ENCODE data around the gene CACTIN.

CACTIN gene

GRCh38 chr19:3608079-3608641 is 18.4 kb downstream of the CACTIN start:
- no peak for DNase-seq

- no peak for DNase-seq
These were observed 19.1 kb downstream of the CACTIN start for GRCh38 chr19:3607303-3608078.

GRCh38 chr19:3606690-3607289 is 19.8 kb downstream of the CACTIN start, which contains the start of gene TBXA2R:
TSS of gene TBXA2R (minus strand) at chr19:3606875. CDS start at chr19:3600634, 6,241 bp downstream.
- DNase-seq = peak; percentile 50 to 63

- peak in 1 of 2 donors; percentile 39 for DNase-seq
These were observed 20.4 kb downstream of the CACTIN start for GRCh38 chr19:3606174-3606689.

- no peak for DNase-seq
These were observed 20.8 kb downstream of the CACTIN start for GRCh38 chr19:3605770-3606169.

GRCh38 chr19:3605361-3605760 is 21.2 kb downstream of the CACTIN start:
- DNase-seq = no peak

DNA sequence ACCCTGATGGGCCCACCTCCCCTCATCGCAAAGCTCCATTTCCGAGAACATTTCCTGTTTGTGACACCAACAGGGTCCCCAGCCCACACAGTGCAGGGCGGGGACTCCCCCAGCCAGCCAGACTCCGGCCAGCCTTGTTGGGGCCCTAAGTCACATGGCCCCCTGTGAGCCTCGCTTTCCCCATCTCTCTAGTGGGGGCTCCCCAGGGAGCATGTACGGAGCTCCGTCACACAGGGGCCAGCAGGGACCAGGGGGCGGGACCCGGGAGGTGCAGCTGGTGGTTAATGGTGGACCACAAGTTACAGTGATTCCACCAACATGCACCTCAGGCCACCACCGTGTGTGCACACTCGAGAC is 21.6 kb downstream of the CACTIN start:
- DNase-seq = peak; percentile 33 to 36

DNA sequence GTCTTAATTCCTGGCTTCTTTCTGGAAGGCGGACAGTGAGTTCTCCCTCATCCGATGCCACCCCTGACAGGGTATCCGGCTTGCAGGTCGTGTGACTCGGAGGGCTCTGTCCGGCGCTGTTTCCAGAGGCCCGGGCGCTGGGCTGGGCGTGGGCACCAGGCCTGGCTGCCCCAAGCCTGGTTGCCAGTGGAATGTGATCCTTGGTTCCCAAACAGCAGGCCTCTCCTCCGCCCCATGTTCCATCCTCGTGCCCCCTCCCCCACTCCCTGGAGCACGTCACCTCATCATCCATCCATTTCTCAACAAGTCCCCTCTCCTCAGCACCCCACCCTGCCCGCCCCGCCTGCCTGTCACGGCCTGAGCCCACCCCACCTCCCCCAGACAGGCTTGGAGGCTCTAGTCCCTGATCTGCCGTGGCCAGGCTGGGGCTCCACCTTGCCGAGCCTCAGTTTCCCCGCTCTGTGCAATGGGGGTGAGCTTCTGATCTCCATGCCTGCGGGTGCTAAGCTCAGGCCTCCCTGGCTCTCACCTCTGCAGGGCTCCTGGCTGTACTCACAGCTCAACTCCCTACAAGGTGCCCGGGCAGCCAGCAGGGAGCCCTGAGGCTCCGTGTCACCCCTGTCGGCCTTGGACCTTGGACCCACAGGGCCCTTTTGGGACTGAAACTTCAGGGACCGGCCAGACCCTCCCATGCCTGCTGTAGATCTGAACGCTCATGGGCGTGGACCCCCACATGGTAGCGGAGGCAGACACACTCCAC is 22.2 kb downstream of the CACTIN start:
- no peak for DNase-seq

DNA sequence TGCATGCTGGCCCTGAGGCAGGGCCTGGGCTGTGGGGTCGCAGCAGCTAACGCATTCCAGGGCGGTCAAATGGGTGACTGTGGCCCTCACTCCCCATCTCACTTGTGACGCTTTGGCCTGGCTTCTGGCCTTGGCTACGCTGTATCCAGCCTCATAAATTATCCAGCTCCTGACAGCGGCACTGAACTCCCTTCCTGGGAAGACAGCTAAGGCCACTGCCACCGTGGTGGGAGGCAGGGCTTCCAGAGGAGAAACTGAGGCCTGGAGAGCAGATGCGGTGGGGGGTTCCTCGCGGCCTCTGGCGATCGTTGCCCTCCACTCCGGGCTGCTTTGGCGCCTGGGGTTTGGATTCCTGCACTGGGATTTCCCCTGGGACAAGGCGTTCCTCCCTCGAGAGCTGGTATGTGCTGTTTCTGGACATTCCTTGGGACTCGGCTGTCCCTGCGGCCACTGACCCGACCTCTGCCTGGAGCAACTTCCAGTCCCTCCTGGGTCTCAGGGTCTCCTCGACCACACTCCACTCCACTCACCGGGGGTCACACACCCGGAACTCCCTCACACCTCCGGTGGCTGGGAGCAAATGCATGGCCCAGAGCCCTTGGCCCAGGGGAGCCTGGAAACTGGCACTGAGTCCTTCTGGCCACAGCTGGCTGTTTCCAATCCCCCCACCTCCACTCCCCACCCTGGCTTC is 23.3 kb downstream of the CACTIN start:
- no peak for DNase-seq

- no peak for DNase-seq
These were observed 25.6 kb downstream of the CACTIN start for GRCh38 chr19:3601021-3601420.

GRCh38 chr19:3599776-3600187 is 26.8 kb downstream of the CACTIN start:
- DNase-seq = no peak

DNA sequence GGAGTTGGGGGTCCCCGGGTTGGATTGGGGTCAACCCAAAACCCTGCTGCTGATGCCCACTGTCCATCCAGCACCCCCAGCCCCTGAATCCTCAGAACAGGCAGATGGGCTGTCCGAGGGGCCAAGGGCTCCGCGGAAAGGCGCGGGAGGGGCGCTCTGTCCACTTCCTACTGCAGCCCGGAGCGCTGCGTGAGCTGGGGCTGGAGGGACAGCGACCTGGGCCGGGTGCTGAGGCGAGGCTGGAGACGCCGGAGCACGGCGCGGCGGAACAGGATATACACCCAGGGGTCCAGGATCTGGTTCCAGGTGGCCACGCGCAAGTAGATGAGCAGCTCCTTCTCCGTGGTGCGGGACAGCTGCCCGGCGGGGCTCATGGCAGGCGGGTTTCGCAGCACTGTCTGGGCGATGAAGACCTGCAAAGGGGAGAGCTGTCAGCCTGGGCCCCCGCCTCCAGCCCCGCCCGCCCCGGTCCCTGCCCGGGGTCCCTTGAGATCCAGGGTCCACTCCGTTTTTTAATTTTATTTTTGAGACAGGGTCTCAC is 31.0 kb downstream of the CACTIN start:
- no peak for DNase-seq

- no peak for DNase-seq
These were observed 33.4 kb downstream of the CACTIN start for GRCh38 chr19:3593156-3593555.

DNA sequence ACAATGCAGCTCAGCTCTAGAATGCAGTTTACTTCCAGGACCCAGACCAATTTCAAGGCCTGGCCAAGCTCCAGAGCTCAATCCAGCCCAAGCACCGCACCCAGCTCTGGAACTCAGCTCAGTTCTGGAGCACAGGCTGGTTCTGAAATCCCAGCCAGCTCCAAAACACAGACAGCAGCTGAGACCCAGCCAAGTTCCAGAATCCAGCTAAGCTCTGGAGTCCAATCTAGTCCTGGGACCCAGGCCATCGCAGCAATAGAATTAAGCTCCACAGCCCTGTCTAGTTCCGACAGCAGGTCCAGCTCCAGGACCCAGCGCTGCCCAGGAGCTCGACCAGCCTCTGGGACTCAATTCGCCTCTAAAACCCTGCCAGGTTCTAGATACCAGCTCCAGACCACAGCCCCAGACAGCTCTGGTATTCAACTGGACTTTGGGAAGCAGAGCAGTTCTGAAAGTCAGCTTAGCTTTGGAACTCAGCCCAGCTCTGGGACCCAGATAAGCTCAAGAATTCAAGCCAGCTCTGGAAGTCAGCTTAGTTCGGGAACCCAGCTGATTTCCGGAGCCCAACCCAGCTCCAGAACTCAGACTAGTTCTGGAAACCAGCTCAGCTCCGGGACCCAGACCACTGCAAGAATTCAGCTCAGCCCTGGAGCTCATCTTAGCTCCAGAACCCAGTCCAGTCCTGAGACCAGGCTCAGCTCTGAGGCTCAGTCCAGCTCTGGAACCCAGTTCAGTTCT is 34.5 kb downstream of the CACTIN start:
- DNase-seq = no peak

GRCh38 chr19:3590991-3591659 is 35.5 kb downstream of the CACTIN start:
- DNase-seq = no peak

DNA sequence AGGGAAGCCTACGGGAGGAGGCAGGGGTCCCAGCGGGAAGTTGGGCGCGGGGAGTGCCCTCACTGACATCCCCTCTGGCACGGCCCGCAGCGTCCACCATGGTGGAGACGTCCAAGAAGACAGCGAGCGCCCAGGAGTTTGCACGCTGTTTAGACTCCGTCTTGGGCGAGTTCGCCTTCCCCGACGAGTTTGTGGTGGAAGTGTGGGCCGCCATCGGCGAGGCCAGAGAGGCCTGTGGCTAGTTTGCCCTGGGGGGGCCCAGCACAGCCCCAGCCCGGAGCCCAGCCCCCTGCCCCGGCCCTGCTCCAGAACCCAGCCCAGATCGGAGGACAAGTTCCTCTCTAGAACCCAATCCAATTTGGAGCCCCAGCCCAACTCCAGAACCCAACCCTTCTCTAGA is 36.6 kb downstream of the CACTIN start:
- no peak for DNase-seq

- no peak for DNase-seq
These were observed 37.2 kb downstream of the CACTIN start for GRCh38 chr19:3589439-3589838.

DNA sequence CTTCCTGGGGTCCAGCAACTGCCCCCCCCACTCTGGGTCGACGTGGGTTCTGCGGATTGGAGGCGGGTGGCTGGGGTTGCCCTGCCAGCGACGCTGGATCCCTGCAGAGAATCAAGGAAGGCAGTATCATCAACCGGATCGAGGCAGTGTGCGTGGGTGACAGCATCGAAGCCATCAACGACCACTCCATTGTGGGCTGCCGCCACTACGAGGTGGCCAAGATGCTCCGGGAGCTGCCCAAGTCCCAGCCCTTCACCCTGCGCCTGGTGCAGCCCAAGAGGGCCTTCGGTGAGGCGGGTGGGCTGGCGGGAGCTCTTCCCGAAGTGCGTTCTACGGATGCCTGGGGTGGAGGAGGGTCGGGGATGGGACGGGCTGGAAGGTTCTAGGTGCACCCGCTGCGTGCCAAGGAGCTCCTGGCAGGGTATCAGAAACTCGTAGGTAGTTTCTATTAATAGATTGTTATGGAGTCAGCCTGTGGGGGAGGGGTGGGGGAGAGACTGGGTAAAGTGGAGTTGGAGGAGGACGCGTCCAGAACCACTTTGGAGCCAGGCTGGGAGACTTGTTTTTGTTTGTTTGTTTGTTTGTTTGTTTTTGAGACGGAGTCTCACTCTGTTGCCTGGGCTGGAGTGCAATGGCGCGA is 39.8 kb downstream of the CACTIN start:
- no peak for DNase-seq

DNA sequence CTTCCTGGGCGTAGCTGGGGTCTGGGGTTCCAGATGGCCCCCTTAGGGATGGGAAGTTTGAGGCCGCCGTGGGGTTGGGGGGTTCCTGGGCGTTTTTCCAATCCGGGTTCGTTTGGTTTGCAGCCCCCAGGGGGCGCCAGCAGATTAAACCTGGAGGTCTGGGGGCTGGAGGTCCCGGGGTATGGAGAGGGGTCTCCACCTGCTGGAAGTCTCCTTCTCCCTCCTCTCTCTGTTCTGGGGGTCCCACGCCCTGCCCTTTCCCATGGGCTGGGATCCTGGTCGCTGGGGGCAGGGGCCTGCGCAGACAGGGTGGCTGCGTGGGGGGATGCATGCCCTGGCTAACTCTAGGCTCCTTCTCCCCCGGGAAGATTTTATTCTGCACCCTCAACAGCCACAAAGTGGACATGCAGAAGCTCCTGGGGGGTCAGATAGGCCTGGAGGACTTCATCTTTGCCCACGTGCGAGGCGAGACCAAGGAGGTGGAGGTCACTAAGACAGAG is 40.4 kb downstream of the CACTIN start:
- peak; percentile 24 to 44 for DNase-seq
